Sigmoid colon (tissue), 7 donors: ENCODE measurements around the gene RNF138. TPM values are rescaled to one million over a fixed set of nuclear protein-coding genes. Genes with fewer than 3 reads are reported as not detected.

Source experiments
- DNase-seq: peaks from one replicate; pipeline ENCODE4 v3.0.0-alpha.2; 2019
- H3K27ac ChIP-seq, 4 donors: fragments of 200-600 bp; sonication (generic); one replicate each; pipeline ENCODE4 v1.5.1; 2016 to 2019; ENCODE audit warnings: mild to moderate bottlenecking in 1 of 4
- H3K27me3 ChIP-seq, 3 donors: fragments of 200-600 bp; sonication (generic); one replicate each; pipeline ENCODE4 v1.5.1; 2019; ENCODE audit warnings: mild to moderate bottlenecking in 1 of 3
- H3K36me3 ChIP-seq, 4 donors: fragments of 200-600 bp; sonication (generic); one replicate each; pipeline ENCODE4 v1.5.1; 2016 to 2019
- H3K4me1 ChIP-seq, 4 donors: fragments of 200-600 bp; sonication (generic); one replicate each; pipeline ENCODE4 v1.5.1; 2017 to 2019
- H3K4me3 ChIP-seq, 4 donors: fragments of 200-600 bp; sonication (generic); one replicate each; pipeline ENCODE4 v1.5.1; 2017 to 2019; ENCODE audit warnings: mild to moderate bottlenecking in 2 of 4, moderate library complexity in 1 of 4
- H3K9me3 ChIP-seq, 4 donors: fragments of 200-600 bp in 3 of 4; sonication (generic) in 3 of 4; one replicate each; pipeline versions ENCODE4 v1.5.1 to v1.6.1; 2013 to 2019
- CTCF ChIP-seq, 4 experiments: fragments of 450-650 bp in 3 of 4; fragments of 200-600 bp in 1 of 4; IDR thresholded peaks; one replicate each; pipeline ENCODE4 v1.5.1; 2016 to 2019; ENCODE audit warnings: antibody characterized with exemption in 4 of 4, mild to moderate bottlenecking in 3 of 4, moderate library complexity in 2 of 4
- EP300 ChIP-seq, 4 donors: sonication (generic); formaldehyde crosslinking; IDR thresholded peaks; one replicate each; pipeline ENCODE4 v1.6.1; 2017; ENCODE audit warnings: antibody characterized with exemption in 4 of 4
- POLR2A ChIP-seq, 2 donors: fragments of 450-650 bp; IDR thresholded peaks; one replicate each; pipeline ENCODE4 v1.6.1; 2016; ENCODE audit warnings: antibody characterized with exemption in 2 of 2, mild to moderate bottlenecking in 2 of 2, moderate library complexity in 2 of 2
- POLR2AphosphoS5 ChIP-seq, 4 donors: sonication (generic); formaldehyde crosslinking; IDR thresholded peaks; one replicate each; pipeline ENCODE4 v1.6.1; 2017; ENCODE audit warnings: antibody characterized with exemption in 4 of 4
- WGBS, 2 donors: extraction: QIAGEN DNeasy Blood & Tissue Kit; methylation state at CpG; one replicate each; pipeline ENCODE4 v1.1.7; 2013; 5-methylcytosine and 5-hydroxymethylcytosine counted together
- intact Hi-C: fragments of 100-400 bp; cut with DNase I; formaldehyde crosslinking; loops from one replicate; pipeline ENCODE4 v1.15.1; 2023
- polyA plus RNA-seq, 3 donors: library from polyadenylated mRNA; stranded (reverse); fragments of 200-250 nt; gene quantifications; one replicate each; pipeline ENCODE4 v1.2.3, GENCODE V29; 2013
- total RNA-seq, 4 donors: library from RNA; depleted of rRNA; stranded (reverse); fragments of >200 nt; gene quantifications; one replicate each; pipeline ENCODE4 v1.1.0, GENCODE V29; 2016
- donor health status: healthy with polysubstance abuse.
- donor health status: Bipolar disorder and iron deficiency.
- donor health status: healthy.

The RNF138 gene
- total and polyA plus RNA-seq, 7 donors, result 8.3 to 47.4 (median 26.0) TPM

- 93 to 96% methylated on average over 3 of the region's 3 CpGs for WGBS, 2 donors
- intact Hi-C loops, result no loop called here
- H3K4me3 ChIP-seq, result no peak overlapping the region
- TF ChIP-seq CTCF (IDR thresholded peaks at IDR 0.05), result no peak
- no peak for TF ChIP-seq POLR2AphosphoS5 (IDR thresholded peaks at IDR 0.05)
- no peak for TF ChIP-seq POLR2A (IDR thresholded peaks at IDR 0.05)
- TF ChIP-seq EP300 (IDR thresholded peaks at IDR 0.05), result no peak
- no peak for DNase-seq
- H3K36me3 ChIP-seq, result peaks cover 0 to 79% (median 3%) of the 10 kb centered on the region in 4 donors
- H3K4me1 ChIP-seq, result no peaks in the 10 kb centered on the region
- no peaks in the 10 kb centered on the region for H3K9me3 ChIP-seq
- H3K27me3 ChIP-seq, result no peaks in the 10 kb centered on the region
- H3K27ac ChIP-seq, result no peak overlapping the region
Observed at GRCh38 chr18:32126538-32126937, 34.9 kb downstream of the RNF138 start.

DNA sequence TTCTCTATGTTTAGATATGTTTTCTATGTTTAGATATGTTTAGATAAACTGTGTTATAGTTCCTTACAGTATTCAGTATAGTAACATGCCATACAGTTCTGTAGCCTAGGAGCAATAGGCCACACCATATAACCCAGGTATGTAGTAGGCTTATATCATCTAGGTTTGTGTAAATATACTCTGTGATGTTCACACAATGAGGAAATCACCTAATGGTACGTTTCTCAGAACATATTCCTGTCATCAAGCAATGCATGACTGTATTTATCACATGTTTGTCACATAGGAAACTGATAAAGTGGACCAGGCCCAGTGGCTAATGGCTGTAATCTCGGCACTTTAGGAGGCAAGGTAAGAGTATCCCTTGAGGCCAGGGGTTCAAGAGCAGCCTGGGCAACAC, 44.0 kb downstream of the RNF138 start:
- no peak for TF ChIP-seq POLR2A (IDR thresholded peaks at IDR 0.05)
- no peak for TF ChIP-seq EP300 (IDR thresholded peaks at IDR 0.05)
- no peak for TF ChIP-seq POLR2AphosphoS5 (IDR thresholded peaks at IDR 0.05)
- no peak for TF ChIP-seq CTCF (IDR thresholded peaks at IDR 0.05)
- intact Hi-C loops, result no loop called here
- no peak overlapping the region for H3K4me3 ChIP-seq
- 22 to 74% methylated on average over 2 of the region's 2 CpGs for WGBS, 2 donors
- no peaks in the 10 kb centered on the region for H3K9me3 ChIP-seq
- DNase-seq, result no peak
- H3K27ac ChIP-seq, result no peak overlapping the region
- no peaks in the 10 kb centered on the region for H3K4me1 ChIP-seq
- H3K36me3 ChIP-seq, result peaks cover 0 to 18% (median 0%) of the 10 kb centered on the region in 4 donors
- H3K27me3 ChIP-seq, result no peaks in the 10 kb centered on the region

DNA sequence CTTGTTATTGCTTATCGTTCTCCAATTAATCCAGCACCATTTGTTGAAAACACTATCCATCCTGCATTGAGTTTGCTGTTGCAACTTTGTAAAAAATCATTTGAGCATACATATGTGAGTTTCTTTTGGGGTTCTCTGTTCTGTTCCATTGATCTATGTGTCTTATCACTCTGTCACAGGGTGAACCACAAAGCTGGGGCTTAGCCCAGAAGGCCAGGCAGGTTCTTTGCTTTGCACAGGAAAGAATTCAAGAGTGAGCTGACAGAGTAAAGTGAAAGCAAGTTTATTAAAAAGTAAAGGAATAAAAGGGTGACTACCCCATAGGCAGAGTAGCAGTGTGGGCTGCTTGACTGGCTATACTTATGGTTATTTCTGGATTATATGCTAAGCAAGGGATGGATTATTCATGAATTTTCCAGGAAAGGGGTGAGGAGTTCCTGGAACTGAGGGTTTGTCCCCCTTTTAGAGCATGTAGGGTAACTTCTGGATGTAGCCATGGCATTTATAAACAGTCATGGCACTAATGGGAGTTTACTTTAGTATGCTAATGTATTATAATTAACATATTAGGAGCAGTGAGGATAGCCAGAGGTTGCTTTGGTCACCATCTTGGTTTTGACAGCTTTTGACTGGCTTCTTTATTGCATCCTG, 46.8 kb downstream of the RNF138 start:
- DNase-seq, result no peak
- no peak for TF ChIP-seq CTCF (IDR thresholded peaks at IDR 0.05)
- TF ChIP-seq POLR2A (IDR thresholded peaks at IDR 0.05), result no peak
- no peak for TF ChIP-seq POLR2AphosphoS5 (IDR thresholded peaks at IDR 0.05)
- TF ChIP-seq EP300 (IDR thresholded peaks at IDR 0.05), result no peak
- no peaks in the 10 kb centered on the region for H3K27me3 ChIP-seq
- intact Hi-C loops, result no loop called here
- H3K27ac ChIP-seq, result no peak overlapping the region
- no peaks in the 10 kb centered on the region for H3K9me3 ChIP-seq
- H3K36me3 ChIP-seq, result no peaks in the 10 kb centered on the region
- WGBS, 2 donors, result 68 to 76% methylated on average over 1 of the region's 1 CpG
- H3K4me3 ChIP-seq, result no peak overlapping the region
- H3K4me1 ChIP-seq, result no peaks in the 10 kb centered on the region

DNA sequence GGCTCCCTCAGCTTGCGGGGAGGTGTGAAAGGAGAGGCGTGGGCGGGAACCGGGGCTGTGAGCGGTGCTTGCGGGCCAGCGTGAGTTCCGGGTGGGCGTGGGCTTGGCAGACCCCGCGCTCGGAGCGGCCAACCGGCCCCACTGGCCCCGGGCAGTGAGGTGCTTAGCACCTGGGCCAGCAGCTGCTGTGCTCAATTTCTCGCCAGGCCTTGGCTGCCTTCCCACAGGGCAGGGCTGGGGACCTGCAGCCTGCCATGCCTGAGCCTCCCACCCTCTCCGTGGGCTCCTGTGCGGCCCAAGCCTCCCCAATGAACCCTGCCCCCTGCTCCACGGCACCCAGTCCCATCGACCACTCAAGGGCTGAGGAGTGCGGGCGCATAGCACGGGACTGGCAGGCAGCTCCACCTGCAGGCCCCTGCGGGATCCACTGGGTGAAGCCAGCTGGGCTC, 48.2 kb downstream of the RNF138 start:
- 93 to 97% methylated on average over 24 of the region's 24 CpGs for WGBS, 2 donors
- intact Hi-C loops, result no loop called here
- Histone ChIP-seq H3K4me3 (no peak overlapping the region), H3K27ac (no peak overlapping the region), H3K27me3 (no peaks in the 10 kb centered on the region), H3K9me3 (no peaks in the 10 kb centered on the region), H3K4me1 (no peaks in the 10 kb centered on the region), H3K36me3 (no peaks in the 10 kb centered on the region)
- no peak for TF ChIP-seq EP300 (IDR thresholded peaks at IDR 0.05)
- no peak for TF ChIP-seq CTCF (IDR thresholded peaks at IDR 0.05)
- TF ChIP-seq POLR2A (IDR thresholded peaks at IDR 0.05), result no peak
- TF ChIP-seq POLR2AphosphoS5 (IDR thresholded peaks at IDR 0.05), result no peak
- DNase-seq, result no peak
